HCT116 (cell line): ENCODE measurements around the gene SMARCD1. TPM values are rescaled to one million over a fixed set of nuclear protein-coding genes. Genes with fewer than 3 reads are reported as not detected.

ENCODE experiments used
- ATAC-seq: fragments of 200-7000 bp; cut with Tn5 transposase; 2 replicates; pipeline ENCODE4 v1.9.1; 2020; ENCODE audit warnings: mild to moderate bottlenecking, moderate library complexity
- BruUV-seq: library from RNA; stranded (reverse); fragments of 400-500 nt; replicated peaks from 2 replicates; lab custom pipeline; 2021; lab: Mats Ljungman, UMichigan
- CTCF ChIA-PET: fragments of 300-600 bp; sonication (Branson Sonifier 250); formaldehyde crosslinking; loops from one replicate; lab custom pipeline; 2021; ENCODE audit warnings: antibody characterized with exemption; lab: Charles Lee
- POLR2A ChIA-PET: fragments of 300-600, 350-600 bp; sonication (Branson Sonifier 250); formaldehyde crosslinking; loops from one replicate; lab custom pipeline; 2021; ENCODE audit warnings: antibody characterized with exemption; lab: Charles Lee
- RAD21 ChIA-PET, 2 experiments: fragments of 300-600 bp; sonication (Branson Sonifier 250); formaldehyde crosslinking; loops; one replicate each; lab custom pipeline; 2023; ENCODE audit warnings: low total read pairs in 2 of 2; ENCODE audit not compliant: uncharacterized antibody in 2 of 2, unreplicated experiment in 2 of 2, low non-redundant PET in 1 of 2; lab: Charles Lee
- DNase-seq: peaks from one replicate; pipeline ENCODE4 v3.0.0-alpha.2; 2010; ENCODE audit warnings: low read depth, low spot score
- H2AFZ ChIP-seq: fragments of 200-600 bp; shearing (Covaris generic), sonication (generic); 2 replicates; pipeline ENCODE4 v1.6.1; 2017; ENCODE audit warnings: low read depth, mixed run types, mixed read lengths, antibody characterized with exemption, low read length; ENCODE audit not compliant: poor library complexity, severe bottlenecking
- H3K27ac ChIP-seq: 2 replicates; pipeline ENCODE4 v1.5.1; 2012; ENCODE audit warnings: low read depth, low read length
- H3K27me3 ChIP-seq: fragments of 200-600 bp; sonication (generic); 2 replicates; pipeline ENCODE4 v1.6.1; 2016; ENCODE audit warnings: mixed run types, low read length, mixed read lengths; ENCODE audit not compliant: insufficient read depth
- H3K36me3 ChIP-seq, 2 experiments: fragments of 200-500 bp in 1 of 2; fragments of 200-600 bp in 1 of 2; sonication (Bioruptor generic) in 1 of 2; sonication (generic) in 1 of 2; 2 replicates each; pipeline versions ENCODE4 v1.5.1 to v1.6.1; 2014 to 2016; ENCODE audit warnings: low read length in 2 of 2, inconsistent platforms in 1 of 2, mixed read lengths in 1 of 2, mixed run types in 1 of 2; ENCODE audit not compliant: insufficient read depth in 2 of 2, control insufficient read depth in 1 of 2
- H3K4me1 ChIP-seq, 2 experiments: fragments of 200-600 bp in 1 of 2; sonication (generic) in 1 of 2; 2 replicates each; pipeline versions ENCODE4 v1.5.1 to v1.6.1; 2012 to 2017; ENCODE audit warnings: low read length in 2 of 2, inconsistent platforms in 1 of 2, mild to moderate bottlenecking in 1 of 2, mixed read lengths in 1 of 2, mixed run types in 1 of 2, moderate library complexity in 1 of 2; ENCODE audit not compliant: insufficient read depth in 2 of 2, control insufficient read depth in 1 of 2
- H3K4me2 ChIP-seq: fragments of 200-600 bp; sonication (generic); 2 replicates; pipeline ENCODE4 v1.6.1; 2017; ENCODE audit warnings: mixed run types, low read length, mixed read lengths
- H3K4me3 ChIP-seq, 2 experiments: fragments of 200-600 bp in 1 of 2; sonication (generic) in 1 of 2; replicated peaks in 1 of 2; 2 replicates each; pipeline ENCODE4 v1.5.1; 2011 to 2016; ENCODE audit warnings: low read length in 2 of 2, control low read depth in 1 of 2, low read depth in 1 of 2, mild to moderate bottlenecking in 1 of 2, mixed read lengths in 1 of 2, mixed run types in 1 of 2
- H3K79me2 ChIP-seq: fragments of 200-600 bp; sonication (generic); 2 replicates; pipeline ENCODE4 v1.6.1; 2017; ENCODE audit warnings: mild to moderate bottlenecking, mixed run types, low read length, moderate library complexity, mixed read lengths; ENCODE audit not compliant: insufficient read depth
- H3K9ac ChIP-seq: fragments of 200-600 bp; sonication (generic); 2 replicates; pipeline ENCODE4 v1.6.1; 2016; ENCODE audit warnings: low read length, mixed read lengths
- H3K9me2 ChIP-seq: fragments of 200-600 bp; sonication (generic), shearing (Covaris generic); 2 replicates; pipeline ENCODE4 v1.6.1; 2017; ENCODE audit warnings: mixed run types, mild to moderate bottlenecking, moderate library complexity; ENCODE audit not compliant: insufficient read depth
- H3K9me3 ChIP-seq, 2 experiments: fragments of 200-500 bp in 1 of 2; fragments of 200-600 bp in 1 of 2; sonication (Bioruptor generic) in 1 of 2; sonication (generic) in 1 of 2; 2 replicates each; pipeline ENCODE4 v1.6.1; 2014 to 2017; ENCODE audit warnings: low read length in 2 of 2, mixed read lengths in 2 of 2, inconsistent platforms in 1 of 2, low read depth in 1 of 2, mild to moderate bottlenecking in 1 of 2, mixed run types in 1 of 2, moderate library complexity in 1 of 2; ENCODE audit not compliant: control insufficient read depth in 1 of 2, insufficient read depth in 1 of 2
- H4K20me1 ChIP-seq: fragments of 200-600 bp; sonication (generic), shearing (Covaris generic); 2 replicates; pipeline ENCODE4 v1.6.1; 2017; ENCODE audit warnings: mixed run types, mild to moderate bottlenecking, moderate library complexity; ENCODE audit not compliant: insufficient read depth
- CBX3 ChIP-seq: IDR thresholded peaks from 2 replicates; pipeline ENCODE4 v1.6.1; 2012; ENCODE audit warnings: low read depth
- CEBPB ChIP-seq: IDR thresholded peaks from 2 replicates; pipeline ENCODE4 v1.6.1; 2012; ENCODE audit warnings: low read depth
- EGR1 ChIP-seq: IDR thresholded peaks from 2 replicates; pipeline ENCODE4 v1.6.1; 2012; ENCODE audit warnings: low read depth
- SIN3A ChIP-seq: IDR thresholded peaks from 2 replicates; pipeline ENCODE4 v1.6.1; 2012; ENCODE audit warnings: low read depth
- SP1 ChIP-seq: IDR thresholded peaks from 2 replicates; pipeline ENCODE4 v1.6.1; 2012; ENCODE audit warnings: low read depth
- YY1 ChIP-seq: IDR thresholded peaks from 2 replicates; pipeline ENCODE4 v1.6.1; 2011; ENCODE audit warnings: low read length, low read depth, moderate library complexity, mild to moderate bottlenecking; ENCODE audit not compliant: insufficient replicate concordance; ENCODE audit errors: extremely low read depth
- ZFX ChIP-seq: fragments of 450-650 bp; IDR thresholded peaks from 2 replicates; pipeline ENCODE4 v1.6.1; 2017
- intact Hi-C: fragments of 100-400 bp; cut with micrococcal nuclease; formaldehyde crosslinking; loops from 2 replicates; pipeline ENCODE4 v1.10.0; 2022
- total RNA-seq: library from RNA; stranded (reverse); gene quantifications from one replicate; pipeline ENCODE4 v1.2.1, GENCODE V29; 2021; ENCODE audit not compliant: unreplicated experiment
- TF ChIP-seq, protein P1 (sequence below): IDR thresholded peaks from 2 replicates; pipeline ENCODE4 v1.6.1; 2012

The SMARCD1 gene
- total RNA-seq, 1 experiment from 2014 or later = 64.8 TPM

GRCh38 chr12:50066402-50066801, 18.7 kb upstream of the SMARCD1 start:
- Histone ChIP-seq H3K4me3 (no peak overlapping the region), H3K9ac (no peak overlapping the region), H3K4me1 (peaks cover 0 to 19% of the 10 kb centered on the region in 2 experiments; a peak in 1 of 4 replicates), H3K79me2 (no peaks in the 10 kb centered on the region), H2AFZ (no peak overlapping the region), H3K9me3 (no peaks in the 10 kb centered on the region), H3K27ac (no peak overlapping the region), H4K20me1 (no peaks in the 10 kb centered on the region), H3K36me3 (peaks cover 2 to 6% of the 10 kb centered on the region in 2 experiments; a peak in 1 of 4 replicates), H3K27me3 (no peaks in the 10 kb centered on the region), H3K9me2 (no peaks in the 10 kb centered on the region), H3K4me2 (peak overlapping the region; percentile 19; the same call in 1 of the 2 replicates)
- ChIA-PET POLR2A (no interaction called here), CTCF (interaction anchor here (1.8 to 3.9 kb wide), 2 partner anchors 10 to 99 kb away, joined by 5 to 19 read pairs; no protein-coding TSS in a partner anchor), RAD21 (no interaction called here)
- no peak for ATAC-seq
- TF ChIP-seq CBX3 (no peak), SP1 (no peak), EGR1 (no peak)
- no peak for DNase-seq
- BruUV-seq = no TSS peak
- intact Hi-C loops = no loop called here

DNA sequence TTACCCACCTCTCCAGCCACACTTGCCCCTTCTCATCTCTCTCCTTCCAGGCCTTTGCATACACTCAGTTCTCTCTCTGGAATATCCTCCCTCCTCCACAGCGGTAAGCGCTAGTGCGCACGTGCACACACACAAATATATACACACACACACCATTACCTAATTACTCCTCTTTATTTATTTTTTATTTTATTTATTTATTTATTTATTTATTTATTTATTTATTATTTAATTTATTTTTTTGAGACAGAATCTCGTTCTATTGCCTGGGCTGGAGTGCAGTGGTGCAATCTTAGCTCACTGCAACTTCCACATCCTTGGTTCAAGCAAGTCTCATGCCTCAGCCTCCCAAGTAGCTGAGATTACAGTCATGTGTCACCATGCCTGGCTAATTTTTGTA, 16.1 kb upstream of the SMARCD1 start:
- no peaks in the 10 kb centered on the region for H3K9me2 ChIP-seq
- TF ChIP-seq YY1 (no peak), ZFX (no peak), CEBPB (no peak), SIN3A (no peak)
- TF ChIP-seq, protein P1, sequence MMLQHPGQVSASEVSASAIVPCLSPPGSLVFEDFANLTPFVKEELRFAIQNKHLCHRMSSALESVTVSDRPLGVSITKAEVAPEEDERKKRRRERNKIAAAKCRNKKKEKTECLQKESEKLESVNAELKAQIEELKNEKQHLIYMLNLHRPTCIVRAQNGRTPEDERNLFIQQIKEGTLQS = no peak
- POLR2A ChIA-PET = no interaction called here
- H2AFZ ChIP-seq = no peak overlapping the region
- no peak for DNase-seq
- no peak overlapping the region for H3K9ac ChIP-seq
- 0 out of 4 replicates have a peak, but pooled peaks cover 0 to 2% of the 10 kb centered on the region in 2 experiments for H3K36me3 ChIP-seq
- RAD21 ChIA-PET = interaction anchor here in 1 of 2 experiments (1.9 kb wide), 1 partner anchor 102 kb away, joined by 6 read pairs; no protein-coding TSS in a partner anchor
- H4K20me1 ChIP-seq = no peaks in the 10 kb centered on the region
- no peak overlapping the region for H3K4me3 ChIP-seq
- H3K79me2 ChIP-seq = no peaks in the 10 kb centered on the region
- no TSS peak for BruUV-seq
- CTCF ChIA-PET = interaction anchor here (1.9 to 3.3 kb wide), 3 partner anchors 30 to 202 kb away, joined by 7 to 65 read pairs (median 26); no protein-coding TSS in a partner anchor
- intact Hi-C loops = no loop called here
- H3K4me2 ChIP-seq = no peak overlapping the region
- H3K4me1 ChIP-seq = peaks cover 0 to 19% of the 10 kb centered on the region in 2 experiments; a peak in 1 of 4 replicates
- no peaks in the 10 kb centered on the region for H3K9me3 ChIP-seq
- H3K27ac ChIP-seq = no peak overlapping the region
- ATAC-seq = no peak
- no peaks in the 10 kb centered on the region for H3K27me3 ChIP-seq
